GM21825 (cell line): ENCODE measurements around the gene VWA3B.
A peak's percentile ranks its signal among the peaks of the same experiment; 100 is the strongest.
"Not testable (repeated sequence)": the region's sequence is repeated elsewhere in the genome, so short reads cannot be mapped to it uniquely, and the experiment has no call there.

Experiments
- ATAC-seq: cut with Tn5 transposase; IDR thresholded peaks from one replicate; pipeline ENCODE4 v1.9.1; 2021; ENCODE audit warnings: mild to moderate bottlenecking, moderate library complexity; ENCODE audit not compliant: unreplicated experiment

The VWA3B gene, protein sequence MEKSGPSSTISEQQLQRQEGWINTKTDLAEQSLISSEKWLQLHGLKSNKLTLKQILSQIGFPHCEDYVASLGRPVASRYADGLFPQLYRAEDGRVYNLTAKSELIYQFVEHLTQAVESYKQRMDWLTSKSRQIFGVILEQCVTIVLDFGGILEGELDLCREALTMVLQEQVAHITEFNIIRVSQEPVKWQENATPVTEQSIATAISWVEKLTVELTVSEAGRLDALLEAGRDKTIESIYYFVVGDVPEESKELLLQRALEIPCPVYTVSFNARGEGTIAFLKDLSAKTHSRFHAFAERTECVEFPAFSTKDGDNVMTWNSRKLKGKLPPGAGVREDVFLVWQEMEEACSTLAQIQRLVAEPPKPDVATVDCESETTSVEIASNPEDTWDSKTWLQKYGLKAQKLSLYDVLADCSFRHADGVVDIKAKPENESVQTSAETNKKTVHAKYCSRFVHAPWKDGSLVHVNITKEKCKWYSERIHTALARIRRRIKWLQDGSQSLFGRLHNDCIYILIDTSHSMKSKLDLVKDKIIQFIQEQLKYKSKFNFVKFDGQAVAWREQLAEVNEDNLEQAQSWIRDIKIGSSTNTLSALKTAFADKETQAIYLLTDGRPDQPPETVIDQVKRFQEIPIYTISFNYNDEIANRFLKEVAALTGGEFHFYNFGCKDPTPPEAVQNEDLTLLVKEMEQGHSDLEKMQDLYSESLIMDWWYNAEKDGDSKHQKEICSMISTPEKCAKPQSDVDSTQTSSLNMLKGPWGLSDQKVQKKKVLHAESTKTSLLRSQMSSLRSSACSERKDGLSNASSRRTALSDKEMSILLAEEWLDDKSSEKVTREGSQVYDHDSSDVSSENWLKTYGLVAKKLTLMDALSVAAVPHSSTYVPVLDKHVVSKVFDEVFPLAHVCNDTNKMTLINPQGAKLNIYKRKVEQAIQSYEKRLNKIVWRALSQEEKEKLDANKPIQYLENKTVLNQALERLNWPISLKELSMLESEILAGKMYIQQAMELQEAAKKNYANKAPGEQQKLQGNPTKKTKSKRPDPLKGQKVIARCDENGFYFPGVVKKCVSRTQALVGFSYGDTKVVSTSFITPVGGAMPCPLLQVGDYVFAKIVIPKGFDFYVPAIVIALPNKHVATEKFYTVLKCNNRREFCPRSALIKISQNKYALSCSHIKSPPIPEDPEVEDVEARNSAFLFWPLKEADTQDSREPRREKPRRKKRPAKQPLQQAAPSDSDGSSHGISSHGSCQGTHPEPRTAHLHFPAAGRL (N-terminal part only)

DNA sequence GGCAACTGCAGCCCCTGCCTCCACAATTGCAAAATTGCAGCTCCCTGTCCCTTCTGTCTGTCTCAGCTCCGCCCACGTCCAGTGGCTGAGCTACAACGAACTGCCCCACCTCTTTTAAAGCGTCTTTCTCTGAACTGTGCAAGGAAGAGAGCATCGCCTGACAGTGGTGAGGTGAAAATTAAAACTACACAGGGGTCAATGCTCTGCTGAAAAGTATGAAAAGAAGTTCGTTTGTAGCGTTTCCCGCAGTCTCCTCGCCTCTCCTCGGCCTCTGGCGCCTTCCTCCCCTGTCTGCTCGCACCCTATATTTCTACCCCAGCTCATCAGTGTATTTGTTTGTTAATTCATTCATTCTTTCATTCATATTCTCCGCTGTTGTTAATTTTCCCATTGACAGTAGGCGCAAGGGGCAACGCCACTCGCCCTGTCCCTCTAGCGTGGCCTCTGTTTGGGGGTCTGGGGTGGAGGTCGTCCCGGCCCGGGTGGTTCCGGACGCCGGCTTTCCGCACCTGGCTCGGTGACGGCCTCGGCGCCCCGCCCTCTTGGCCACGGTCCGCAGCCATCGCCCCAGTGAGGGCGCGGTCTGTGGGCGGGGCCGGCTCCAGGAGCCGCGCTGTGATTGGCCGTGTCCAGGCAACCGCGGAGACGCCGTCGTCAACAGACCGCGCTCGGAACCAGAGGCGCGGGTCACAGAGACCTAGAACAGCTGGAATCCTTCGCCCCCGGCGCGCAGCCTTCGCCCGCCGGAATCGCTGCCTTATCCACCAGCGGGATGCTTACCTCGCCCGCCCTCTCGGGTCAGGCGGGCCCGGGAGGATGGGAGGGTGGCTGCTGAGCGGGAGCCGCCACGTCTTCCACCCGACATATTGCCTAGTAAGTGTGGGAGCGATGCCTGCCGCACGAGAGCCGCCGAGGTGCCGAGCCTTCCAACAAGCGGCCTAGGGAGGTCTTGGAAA, at the start of gene VWA3B:
VWA3B (plus strand) TSS at position 677 of the 956 bp plus-strand sequence. CDS start 5,926 bp downstream, outside the sequence.
- ATAC-seq, result peak; percentile 75

DNA sequence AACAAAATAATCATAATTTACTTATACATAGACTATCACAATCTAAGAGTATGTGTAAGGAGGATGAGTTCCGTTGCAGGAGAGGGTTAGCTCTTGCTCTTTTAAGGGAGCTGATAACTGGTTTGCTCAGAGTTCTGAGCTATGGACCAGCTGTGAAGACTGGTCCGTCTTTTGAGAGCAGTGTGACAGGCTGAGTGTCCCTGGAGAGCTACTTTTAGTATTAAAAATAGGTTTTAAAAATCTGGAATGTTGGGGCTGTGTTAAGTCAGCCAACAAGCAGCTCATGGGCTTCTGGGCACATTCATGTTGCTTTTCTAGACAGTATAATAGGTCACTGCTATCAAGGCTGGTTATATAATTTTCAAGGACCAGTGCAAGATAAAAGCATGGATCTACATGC, 49.8 kb upstream of the VWA3B start:
- ATAC-seq, result no peak

DNA sequence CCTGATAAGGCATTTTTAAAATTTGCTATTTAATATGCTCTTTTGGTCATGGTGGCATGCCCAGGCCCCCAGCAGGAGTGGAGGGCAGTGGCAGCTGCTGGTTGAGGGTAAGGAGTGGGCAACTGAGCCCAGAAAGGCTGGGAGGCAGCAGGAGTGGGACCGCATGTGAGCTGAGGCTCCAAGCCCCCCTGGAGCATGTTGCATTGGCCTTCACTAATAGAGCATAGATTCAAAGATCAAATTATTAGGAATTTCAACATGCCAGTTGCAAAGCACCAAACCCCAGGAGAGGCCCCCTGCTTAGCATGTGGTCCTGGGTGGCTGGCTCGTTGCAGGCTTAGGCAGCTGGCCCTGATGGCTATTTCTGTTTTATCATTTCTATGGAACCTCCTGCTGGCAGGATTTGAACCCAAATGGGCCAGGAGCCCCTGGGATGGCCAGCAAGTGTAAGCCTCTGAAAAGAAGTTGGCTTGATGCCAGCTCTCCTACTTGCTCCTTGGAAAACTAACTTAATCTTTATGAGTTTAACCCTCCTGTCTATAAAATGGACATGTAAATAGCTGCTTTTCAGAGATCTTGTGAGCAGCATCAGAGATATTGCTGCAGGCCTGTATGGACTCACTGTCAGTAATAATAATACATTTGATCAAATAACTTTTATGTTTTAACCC, 49.2 kb upstream of the VWA3B start:
- no peak for ATAC-seq

DNA sequence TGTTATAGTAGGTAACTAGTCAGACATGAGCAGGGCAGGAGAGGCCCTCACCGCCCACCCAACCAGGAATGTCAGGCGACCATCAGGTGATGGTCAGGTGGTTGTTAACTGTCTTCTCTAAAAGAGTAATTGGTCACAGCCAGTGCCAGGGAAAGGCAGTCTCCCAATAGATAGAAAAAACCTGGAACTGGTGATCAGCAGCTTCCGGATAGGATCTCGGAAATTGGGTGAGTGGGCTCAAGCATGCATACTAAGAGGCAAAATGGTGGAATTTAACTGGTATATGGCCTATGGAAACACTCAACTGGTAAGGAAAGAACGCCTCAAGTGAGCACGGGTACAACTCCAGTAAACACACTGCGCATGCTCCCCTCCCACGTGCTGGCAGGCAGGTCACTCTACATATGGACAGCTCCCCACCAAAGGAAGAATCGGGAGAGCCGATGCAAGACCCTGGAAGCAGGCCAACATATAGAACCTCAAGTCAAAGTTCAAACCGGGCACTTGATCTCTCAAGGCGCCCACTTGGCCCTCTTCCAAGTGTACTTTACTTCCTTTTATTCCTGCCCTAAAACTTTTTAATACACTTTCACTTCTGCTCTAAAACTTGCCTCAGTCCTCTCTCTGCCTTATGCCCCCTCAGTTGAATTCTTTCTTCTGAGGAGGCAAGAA, 47.7 kb upstream of the VWA3B start:
- ATAC-seq, result no peak

DNA sequence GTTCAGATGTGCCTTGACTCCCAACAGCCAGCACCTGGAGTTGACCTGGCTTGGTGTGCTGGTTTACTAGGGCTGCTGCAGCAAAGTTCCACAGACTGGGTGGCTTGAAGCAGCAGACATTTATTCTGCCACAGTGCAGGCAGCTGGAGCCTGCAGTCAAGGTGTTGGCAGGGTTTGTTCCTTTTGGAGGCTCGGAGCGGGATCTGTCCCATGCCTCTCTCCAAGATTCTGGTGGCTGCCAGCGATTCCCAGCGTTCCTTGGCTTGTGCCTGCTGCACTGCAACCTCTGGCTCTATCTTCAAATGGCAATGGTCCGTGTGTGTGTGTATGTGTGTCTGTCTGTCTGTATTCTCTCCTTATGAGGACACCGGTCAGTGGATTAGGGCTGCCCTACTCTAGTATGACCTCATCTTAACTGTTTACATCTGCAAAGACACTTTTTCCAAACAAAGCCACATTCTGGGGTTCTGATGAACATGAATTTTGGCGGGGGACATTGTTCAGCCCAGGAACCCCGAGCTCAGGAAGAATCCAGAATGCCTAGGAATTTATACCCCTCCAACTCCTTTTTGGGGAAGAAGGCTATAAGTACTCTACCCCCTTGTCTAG, 46.5 kb upstream of the VWA3B start:
- ATAC-seq, result no peak

DNA sequence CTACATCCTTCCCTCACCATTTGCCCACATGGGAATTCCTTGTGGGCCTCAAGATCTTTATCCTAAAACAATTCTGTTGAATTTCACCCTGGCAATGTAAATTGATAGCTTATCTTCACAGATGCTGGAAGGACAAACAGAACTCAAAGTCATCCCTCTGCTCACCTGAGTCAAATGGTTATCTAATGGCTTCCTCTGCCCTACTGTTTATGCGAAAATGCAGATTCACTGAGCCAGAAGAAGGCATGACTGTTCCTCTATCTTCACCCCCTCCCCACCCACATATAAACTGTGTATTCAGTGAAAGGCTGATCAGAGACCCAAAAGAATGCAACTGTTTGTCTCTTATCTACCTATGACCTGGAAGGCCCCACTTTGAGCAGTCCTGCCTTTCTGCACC, 43.9 kb upstream of the VWA3B start:
- no peak for ATAC-seq

DNA sequence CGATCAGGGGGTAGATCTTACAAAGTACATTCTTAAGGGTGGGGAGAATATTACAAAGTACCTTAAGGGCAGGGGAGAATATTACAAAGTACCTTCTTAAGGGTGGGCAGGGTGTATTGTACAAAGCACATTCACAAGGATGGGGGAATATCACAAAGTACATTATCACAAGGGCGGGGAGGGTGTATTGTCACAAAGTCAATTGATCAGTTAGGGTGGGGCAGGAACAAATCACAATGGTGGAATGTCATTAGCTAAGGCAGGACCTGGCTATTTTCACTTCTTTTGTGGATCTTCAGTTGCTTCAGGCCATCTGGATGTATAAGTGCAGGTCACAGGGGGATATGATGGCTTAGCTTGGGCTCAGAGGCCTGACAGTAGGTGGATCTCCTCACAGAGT, 42.2 kb upstream of the VWA3B start:
- not testable (repeated sequence) for ATAC-seq

DNA sequence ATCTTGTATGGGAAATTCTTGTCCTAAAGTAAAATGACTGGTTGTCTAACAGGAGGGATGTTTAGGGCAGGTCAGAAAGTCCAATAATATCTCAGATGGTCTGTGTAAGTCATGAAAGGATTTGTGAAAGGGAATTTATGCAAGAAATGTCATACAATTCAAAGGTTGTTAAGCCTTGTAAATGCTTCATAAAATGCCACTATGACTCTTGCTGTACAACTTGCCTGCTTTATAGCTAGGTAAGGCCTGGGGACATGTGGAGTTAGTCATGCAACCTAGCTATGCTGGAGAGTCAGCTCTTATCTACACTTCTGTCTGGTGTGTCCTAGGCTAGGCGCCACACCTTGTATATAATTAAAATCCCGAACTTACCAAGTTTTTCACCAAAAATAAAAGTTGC, 36.9 kb upstream of the VWA3B start:
- ATAC-seq, result no peak

DNA sequence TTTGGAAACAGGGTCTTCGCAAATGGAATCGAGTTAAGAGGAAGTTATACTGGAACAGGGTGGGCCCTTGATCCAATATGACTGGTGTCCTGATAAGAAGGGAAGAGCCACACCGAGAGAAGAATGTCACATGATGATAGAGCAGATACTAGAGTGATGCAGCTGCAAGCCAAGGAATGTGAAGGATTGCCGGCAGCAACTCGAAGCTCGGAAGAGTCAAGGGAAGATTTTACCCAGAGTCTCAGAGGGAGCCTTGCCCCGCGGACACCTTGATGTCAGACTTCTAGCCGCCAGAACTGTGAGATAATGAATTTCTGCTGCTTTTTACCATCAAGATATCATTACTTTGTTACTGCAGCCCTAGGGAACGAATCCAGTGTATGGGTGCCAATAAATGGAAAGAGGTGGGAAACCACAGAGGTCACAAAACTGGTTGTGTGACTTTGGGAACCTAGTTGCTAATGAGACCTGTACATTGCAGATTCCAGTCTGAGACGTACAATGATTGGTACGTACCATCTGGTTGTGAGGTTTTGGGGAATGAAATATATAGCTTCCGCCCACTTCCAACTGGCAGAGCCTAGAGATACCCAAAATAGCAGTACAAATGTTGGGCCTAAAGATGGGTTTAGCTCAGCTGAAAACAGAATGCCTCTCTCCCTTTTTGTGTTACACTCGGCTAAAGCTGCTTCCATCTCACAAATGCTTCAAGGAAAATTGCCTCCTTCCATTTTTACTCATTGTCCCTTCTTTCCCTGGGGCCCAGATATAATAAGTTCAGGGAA, 28.6 kb upstream of the VWA3B start:
- ATAC-seq, result no peak

DNA sequence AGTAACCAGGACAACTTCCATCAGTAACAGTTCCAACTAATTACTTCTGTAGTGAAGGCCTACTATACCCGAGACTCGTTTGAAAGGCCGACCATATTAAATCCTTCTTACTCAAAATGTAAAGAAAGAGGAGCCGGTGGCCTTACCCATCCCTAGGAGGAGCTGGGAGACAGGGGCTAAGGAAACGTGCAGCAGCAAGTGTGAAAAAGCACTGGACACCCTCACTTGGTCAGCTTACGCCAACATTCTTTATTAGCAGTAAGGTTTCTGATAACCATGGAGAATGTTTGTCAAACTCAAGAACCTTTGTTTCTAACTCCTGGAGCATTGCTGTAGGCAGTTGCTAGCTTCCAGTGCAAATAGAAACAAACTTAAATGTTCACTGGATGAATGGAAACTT, 26.7 kb upstream of the VWA3B start:
- no peak for ATAC-seq

DNA sequence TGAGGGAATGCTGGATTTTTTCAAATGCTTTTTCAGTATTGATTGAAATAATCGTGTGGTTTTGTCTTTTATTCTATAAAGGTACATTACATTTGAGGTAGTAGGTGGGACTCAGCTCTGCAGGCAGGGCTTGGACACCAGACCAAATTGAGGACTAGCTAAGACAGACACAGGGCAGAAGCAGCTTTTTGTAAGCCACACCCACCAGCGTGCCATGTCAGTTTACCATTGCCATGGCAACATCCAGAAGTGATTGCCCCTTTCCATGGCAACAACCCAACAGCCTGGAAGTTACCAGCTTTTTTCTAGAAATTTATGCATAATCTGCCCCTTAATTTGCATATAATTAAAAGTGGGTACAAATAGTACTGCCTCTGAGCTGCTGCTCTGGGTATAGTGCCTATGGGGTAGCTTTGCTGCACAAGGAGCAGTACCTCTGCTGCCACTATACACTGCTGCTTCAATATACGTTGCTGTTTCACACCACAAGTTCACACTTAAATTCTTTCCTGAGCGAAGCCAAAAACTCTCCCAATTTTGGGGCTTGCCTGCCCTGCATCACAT, 23.6 kb upstream of the VWA3B start:
- ATAC-seq, result no peak

DNA sequence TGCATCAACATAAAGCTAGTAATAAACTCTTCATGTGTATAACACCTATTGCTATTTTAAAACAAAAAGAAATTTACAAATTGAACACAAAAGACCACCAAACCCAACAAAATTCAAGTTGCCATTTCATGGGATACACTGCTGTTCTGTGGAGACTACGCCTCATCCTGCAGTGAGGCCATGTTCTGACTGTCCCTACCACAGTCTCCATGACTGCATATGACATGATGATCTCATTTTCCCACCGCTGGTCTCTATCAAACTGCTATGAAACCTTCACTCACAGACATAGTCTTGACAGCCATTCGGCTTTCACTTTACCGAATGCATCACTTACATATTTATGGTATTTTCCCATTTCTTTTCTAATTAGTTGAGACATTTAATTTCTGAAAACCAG, 21.2 kb upstream of the VWA3B start:
- ATAC-seq, result no peak

DNA sequence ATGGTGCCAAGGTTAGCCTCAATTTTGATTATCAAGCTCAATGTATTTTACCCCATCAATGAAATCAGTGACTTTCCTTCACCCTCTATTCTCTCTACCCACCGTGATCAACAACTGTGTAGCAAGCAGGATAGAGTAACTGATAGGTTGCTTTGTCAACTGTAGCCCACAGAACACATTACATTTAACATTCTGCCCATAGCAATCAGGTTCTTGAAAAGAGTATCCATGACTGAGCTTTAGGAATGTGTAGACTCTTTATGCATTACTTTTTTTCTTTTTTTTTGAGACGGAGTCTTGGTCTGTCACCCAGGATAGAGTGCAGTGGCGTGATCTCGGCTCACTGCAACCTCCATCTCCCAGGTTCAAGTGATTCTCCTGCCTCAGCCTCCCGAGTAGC, 19.8 kb upstream of the VWA3B start:
- no peak for ATAC-seq

DNA sequence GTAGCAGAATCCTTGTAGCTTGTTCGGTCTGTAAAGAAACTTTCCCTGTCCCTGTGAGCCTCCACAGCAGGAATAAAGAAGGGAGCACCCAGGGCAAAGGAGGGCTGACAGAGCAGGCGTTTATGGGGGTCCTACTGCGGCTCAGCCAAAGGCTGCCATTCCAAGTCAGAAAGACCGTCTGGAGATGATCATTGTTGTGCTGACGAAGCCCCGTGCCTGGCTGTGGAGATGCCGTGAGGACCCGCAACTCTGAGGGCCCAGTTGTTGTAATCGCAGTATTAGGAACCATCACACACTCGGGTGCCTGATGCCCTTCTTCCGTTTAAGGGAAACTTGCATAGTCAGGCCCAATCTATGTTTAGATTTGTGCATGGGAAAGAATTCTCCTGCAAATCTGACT, 16.9 kb upstream of the VWA3B start:
- ATAC-seq, result no peak

DNA sequence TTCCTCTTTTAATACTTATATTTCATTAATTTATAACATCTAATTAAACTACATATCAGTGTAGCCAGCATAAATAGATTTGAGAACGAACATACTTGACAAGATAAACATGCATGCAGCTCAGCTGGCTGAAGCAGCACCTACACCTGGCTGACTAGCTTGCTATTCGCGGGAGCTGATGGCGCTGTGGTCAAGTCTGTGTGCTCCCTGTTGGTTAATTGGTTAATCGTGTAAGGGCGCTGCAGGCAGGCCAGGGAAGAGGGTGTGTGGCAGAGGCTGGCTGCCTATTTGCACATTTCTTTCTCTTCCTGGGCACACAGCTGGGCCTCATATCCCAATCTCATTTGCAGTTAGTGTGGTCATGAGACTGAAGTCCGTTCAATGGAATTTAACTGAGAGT, 14.5 kb upstream of the VWA3B start:
- ATAC-seq, result no peak

DNA sequence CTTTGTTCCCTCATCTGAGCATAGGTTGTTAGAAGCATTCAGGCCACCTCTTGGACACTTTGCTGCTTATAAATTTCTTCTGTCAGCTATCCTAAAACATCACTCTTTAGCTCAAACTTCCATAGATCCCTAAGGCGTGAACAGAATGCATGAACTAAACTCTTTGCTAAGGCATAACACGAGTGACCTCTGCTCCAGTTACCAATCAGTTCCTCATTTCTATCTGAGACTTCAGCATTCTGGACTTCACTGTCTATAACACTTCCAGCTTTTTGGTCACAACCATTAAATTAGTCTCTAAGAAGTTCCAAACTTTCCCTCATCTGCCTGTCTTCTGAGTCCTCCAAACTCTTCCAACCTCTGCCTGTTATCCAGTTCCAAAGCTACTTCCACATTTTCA, 8.3 kb upstream of the VWA3B start:
- ATAC-seq, result no peak

DNA sequence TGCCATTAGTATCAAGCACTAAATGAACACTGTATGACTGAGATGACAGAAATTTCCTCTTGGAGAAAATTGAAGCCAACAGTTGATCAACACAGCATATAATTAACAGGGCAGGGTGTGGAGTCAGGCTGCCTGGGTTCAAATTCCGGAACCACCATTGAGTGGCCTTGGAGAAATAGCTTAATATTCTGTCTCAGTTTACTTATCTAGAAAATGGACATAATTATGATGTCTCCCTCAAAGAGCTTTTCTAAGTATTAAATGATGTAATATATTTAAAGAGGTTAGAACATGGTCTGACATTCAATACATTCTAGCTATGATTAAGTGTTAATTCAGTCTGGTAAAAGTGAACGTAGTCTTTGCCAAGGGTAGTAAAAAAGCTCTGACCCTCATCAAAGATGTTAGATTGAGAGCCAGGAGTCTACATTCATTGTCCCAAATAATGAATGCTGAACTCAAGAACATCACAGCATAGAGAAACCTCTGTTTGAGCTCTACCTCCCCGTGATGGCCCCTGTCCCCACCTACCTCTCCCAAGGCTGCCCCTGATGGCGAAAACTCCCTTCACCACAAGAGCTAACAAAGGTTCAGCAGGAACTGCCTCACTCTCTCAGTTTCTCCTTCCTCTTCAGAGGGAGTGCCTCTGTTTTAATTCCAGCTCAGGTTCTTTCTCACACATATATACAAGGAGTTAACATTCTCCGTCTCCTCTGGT, 2.7 kb upstream of the VWA3B start:
- no peak for ATAC-seq
